Bronchial epithelial cell (primary cell): ENCODE data around the gene SNAPC3. TPM values are rescaled to one million over a fixed set of nuclear protein-coding genes. Genes with fewer than 3 reads are reported as not detected.
"Not testable (repeated sequence)": the region's sequence is repeated elsewhere in the genome, so short reads cannot be mapped to it uniquely, and the experiment has no call there.

Experiments
- DNase-seq: peaks from one replicate; pipeline ENCODE4 v3.0.0-alpha.2; 2010; ENCODE audit warnings: low read depth
- FAIRE-seq: peaks from 2 replicates; lab custom pipeline; 2011; peaks lifted over from hg19 to GRCh38; lab: Jason Lieb, UNC
- H3K27me3 ChIP-seq: 2 replicates; pipeline ENCODE4 v1.5.1; 2011; ENCODE audit warnings: low read length; ENCODE audit not compliant: control insufficient read depth, insufficient read depth
- H3K36me3 ChIP-seq: 2 replicates; pipeline ENCODE4 v1.5.1; 2011; ENCODE audit warnings: low read length; ENCODE audit not compliant: control insufficient read depth, insufficient read depth
- H3K4me3 ChIP-seq: 2 replicates; pipeline ENCODE4 v1.5.1; 2011; ENCODE audit warnings: mild to moderate bottlenecking, low read depth, low read length, control low read depth
- total RNA-seq: library from RNA; depleted of rRNA; stranded (reverse); fragments of >200 nt; gene quantifications from 2 replicates; pipeline ENCODE4 v1.2.1, GENCODE V29; 2014
- TF ChIP-seq, protein P1 (sequence below): IDR thresholded peaks from 2 replicates; pipeline ENCODE4 v1.5.1; 2011; ENCODE audit warnings: mild to moderate bottlenecking, moderate library complexity, low read length, control low read depth, inconsistent platforms; ENCODE audit not compliant: insufficient read depth, severe bottlenecking

Gene SNAPC3
- total RNA-seq, 1 donor from 2014 or later: 33.7 TPM

DNA sequence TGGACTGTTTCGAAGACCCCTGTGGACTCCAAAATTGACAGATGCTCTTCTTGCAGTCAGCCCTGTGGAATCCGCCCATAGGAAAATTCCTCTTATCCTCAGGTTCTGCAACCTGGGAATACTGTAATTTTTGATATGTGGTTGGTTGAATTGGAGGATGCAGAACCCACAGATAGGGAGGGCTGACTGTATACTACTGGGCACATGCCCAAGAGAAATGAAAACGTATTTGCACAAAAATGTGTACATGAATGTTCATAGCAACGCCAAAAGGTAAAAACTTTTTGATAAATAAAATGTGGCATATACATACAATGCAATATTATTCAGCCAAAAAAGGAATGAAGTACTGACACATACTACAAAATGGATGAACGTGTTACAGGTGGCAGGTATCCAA, 1.9 kb upstream of the SNAPC3 start:
- no peak overlapping the region for H3K4me3 ChIP-seq
- no peak for FAIRE-seq
- H3K36me3 ChIP-seq: peaks cover 3% of the 10 kb centered on the region
- DNase-seq: no peak
- TF ChIP-seq, protein P1, sequence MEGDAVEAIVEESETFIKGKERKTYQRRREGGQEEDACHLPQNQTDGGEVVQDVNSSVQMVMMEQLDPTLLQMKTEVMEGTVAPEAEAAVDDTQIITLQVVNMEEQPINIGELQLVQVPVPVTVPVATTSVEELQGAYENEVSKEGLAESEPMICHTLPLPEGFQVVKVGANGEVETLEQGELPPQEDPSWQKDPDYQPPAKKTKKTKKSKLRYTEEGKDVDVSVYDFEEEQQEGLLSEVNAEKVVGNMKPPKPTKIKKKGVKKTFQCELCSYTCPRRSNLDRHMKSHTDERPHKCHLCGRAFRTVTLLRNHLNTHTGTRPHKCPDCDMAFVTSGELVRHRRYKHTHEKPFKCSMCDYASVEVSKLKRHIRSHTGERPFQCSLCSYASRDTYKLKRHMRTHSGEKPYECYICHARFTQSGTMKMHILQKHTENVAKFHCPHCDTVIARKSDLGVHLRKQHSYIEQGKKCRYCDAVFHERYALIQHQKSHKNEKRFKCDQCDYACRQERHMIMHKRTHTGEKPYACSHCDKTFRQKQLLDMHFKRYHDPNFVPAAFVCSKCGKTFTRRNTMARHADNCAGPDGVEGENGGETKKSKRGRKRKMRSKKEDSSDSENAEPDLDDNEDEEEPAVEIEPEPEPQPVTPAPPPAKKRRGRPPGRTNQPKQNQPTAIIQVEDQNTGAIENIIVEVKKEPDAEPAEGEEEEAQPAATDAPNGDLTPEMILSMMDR: no peak
- H3K27me3 ChIP-seq: no peaks in the 10 kb centered on the region

DNA sequence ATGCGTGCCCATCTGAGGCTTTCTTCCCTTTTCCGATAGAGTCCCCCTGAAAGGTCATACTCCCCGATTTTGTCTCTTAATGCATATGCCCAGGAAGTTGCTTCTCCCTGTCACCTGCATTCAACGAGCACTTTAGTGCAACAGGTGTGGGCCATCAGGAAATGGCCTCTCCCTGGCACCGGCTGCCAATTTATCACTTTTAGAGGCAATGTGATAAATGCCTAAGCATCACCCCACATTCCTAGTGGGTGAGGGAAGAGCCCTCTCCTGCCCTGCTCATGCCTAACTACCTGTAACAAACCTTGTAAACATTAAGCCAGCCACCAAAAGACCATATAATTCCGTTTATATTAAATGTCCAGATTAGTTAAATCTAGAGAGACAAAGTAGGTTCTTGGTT, 1.1 kb upstream of the SNAPC3 start:
- Histone ChIP-seq H3K27me3 (no peaks in the 10 kb centered on the region), H3K36me3 (peaks cover 3% of the 10 kb centered on the region), H3K4me3 (no peak overlapping the region)
- DNase-seq (no peak), FAIRE-seq (no peak)
- TF ChIP-seq, protein P1: no peak

DNA sequence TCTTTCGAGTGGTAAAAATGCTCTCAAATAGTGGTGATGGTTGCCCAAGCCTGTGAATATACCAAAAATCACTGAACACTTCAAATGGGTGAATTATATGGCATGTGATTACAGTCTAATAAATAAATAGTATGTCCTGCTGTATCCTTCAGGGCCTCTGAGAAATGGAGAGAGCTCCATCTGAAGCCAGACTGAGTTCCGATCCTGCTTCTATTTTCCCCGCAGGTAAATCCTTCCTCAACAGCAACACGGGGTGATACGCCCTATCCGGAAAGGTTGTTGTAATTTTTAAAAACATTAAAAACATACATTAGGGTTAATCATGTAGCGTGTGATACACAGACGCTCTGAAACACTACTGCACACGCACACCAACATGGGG, 695 bp upstream of the SNAPC3 start:
- TF ChIP-seq, protein P1: no peak
- H3K27me3 ChIP-seq: no peaks in the 10 kb centered on the region
- H3K4me3 ChIP-seq: peak overlapping the region; percentile 81
- FAIRE-seq (no peak), DNase-seq (no peak)
- peaks cover 3% of the 10 kb centered on the region for H3K36me3 ChIP-seq

DNA sequence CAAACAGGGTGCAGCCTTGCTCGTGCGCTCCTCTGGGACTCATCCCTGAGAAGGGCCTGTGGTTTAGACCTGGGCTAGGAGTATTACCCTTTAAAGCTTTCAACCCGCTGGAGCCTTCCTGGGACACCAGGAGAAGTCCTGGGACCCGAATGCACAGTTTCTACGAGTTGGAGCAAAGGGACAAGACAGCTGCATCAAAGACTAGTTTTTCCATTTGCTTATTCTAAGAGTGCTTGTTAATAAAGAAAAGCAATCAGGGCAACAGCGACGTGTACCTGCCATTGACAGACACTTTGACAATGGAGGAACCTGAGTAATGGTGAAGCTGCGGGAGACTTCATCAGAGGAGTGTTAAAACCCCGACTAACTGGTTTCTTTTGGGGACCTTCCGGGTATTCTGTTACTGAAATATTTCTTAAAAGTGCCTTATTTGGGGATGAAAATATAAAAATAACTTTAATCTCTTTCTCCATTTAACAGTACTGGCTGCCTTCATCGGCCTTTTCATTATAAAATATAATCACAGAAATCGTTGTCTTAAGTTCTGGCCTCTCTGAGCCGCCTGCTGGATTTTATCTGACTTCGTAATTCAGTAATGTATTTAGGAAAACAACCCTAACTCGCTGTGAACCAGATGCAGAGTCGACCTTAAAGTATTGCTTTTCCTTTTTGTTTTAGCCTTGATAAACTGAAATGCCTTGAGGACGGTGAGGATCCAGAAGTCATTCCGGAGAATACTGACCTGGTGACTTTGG, 732 bp downstream of the SNAPC3 start:
- FAIRE-seq: no peak
- peak; percentile 44 for DNase-seq
- H3K36me3 ChIP-seq: peaks cover 3% of the 10 kb centered on the region
- H3K27me3 ChIP-seq: no peaks in the 10 kb centered on the region
- TF ChIP-seq, protein P1: no peak
- peak overlapping the region; percentile 81 for H3K4me3 ChIP-seq

DNA sequence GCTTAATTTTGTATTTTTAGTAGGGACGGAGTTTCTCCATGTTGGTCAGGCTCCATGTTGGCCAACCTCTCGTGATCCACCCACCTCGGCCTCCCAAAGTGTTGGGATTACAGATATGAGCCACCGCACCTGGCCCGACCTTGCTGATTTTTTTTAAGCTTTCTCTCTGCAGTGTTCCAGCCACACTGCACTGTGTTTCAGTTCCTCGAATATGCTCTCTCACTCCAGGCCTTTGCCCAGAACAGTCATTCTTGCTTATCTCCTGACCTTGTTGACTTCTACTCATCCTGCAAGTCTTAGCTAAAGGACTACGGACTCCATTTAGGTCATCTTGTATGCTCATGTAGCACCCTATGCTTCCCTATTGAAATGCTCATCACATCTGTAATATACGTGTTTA, 3.3 kb downstream of the SNAPC3 start:
- FAIRE-seq: no peak
- TF ChIP-seq, protein P1: no peak
- DNase-seq: no peak

DNA sequence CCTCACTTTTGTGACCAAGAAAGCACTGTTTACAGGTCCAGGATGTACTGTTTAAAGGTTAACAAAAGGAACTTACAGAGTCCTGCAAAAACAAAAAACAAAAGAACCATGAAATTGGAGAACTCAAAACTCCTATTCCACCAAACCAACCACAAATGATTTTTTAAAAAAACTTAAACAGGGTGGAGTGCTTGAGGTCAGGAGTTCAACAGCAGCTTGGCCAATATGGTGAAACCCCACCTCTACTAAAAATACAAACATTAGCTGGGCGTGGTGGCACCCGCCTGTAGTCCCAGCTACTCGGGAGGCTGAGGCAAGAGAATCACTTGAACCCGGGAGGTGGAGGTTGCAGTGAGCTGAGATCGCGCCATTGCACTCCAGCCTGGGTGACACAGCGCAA, 5.0 kb downstream of the SNAPC3 start:
- not testable (repeated sequence) for H3K27me3 ChIP-seq, H3K36me3 ChIP-seq, DNase-seq, H3K4me3 ChIP-seq, FAIRE-seq

More for the DNA sequence above, 3.3 kb downstream of the SNAPC3 start:
- no peaks in the 10 kb centered on the region for H3K27me3 ChIP-seq
- no peak overlapping the region for H3K4me3 ChIP-seq
- H3K36me3 ChIP-seq: peaks cover 3% of the 10 kb centered on the region
